A673 (cell line): ENCODE results near the gene RAX2.

Experiments
- CTCF ChIP-seq: fragments of 300-800, 200-600 bp; sonication (generic); conservative IDR thresholded peaks from 2 replicates; pipeline ENCODE4 v1.5.1; 2017; ENCODE audit warnings: low read depth, mild to moderate bottlenecking, antibody characterized with exemption, low read length, moderate library complexity, mixed read lengths
- EZH2 ChIP-seq: fragments of 200-600 bp; sonication (generic); IDR thresholded peaks from 2 replicates; pipeline ENCODE4 v1.6.1; 2017; ENCODE audit warnings: borderline replicate concordance, low read depth, mild to moderate bottlenecking, mixed read lengths, antibody characterized with exemption, low read length; ENCODE audit not compliant: poor library complexity, severe bottlenecking

GRCh38 chr19:3760871-3761361 is 11.1 kb downstream of the RAX2 start:
- TF ChIP-seq CTCF: no peak
- no peak for TF ChIP-seq EZH2
